AG04450 (cell line): ENCODE measurements around the gene FCRL4. TPM values are rescaled to one million over a fixed set of nuclear protein-coding genes. Genes with fewer than 3 reads are reported as not detected.

Source experiments
- CTCF ChIA-PET: fragments of 300-600, 350-600 bp; formaldehyde crosslinking; extraction: SDS; loops from one replicate; lab custom pipeline; 2022; ENCODE audit warnings: antibody characterized with exemption, inconsistent platforms; lab: Charles Lee
- POLR2A ChIA-PET: fragments of 350-600 bp; formaldehyde crosslinking; extraction: SDS; loops from one replicate; lab custom pipeline; 2021; ENCODE audit warnings: antibody characterized with exemption, inconsistent platforms; lab: Yijun Ruan, JAX
- DNase-seq: peaks from one replicate; pipeline ENCODE4 v3.0.0-alpha.2; 2011; ENCODE audit warnings: low read depth, low spot score
- H3K27ac ChIP-seq: one replicate; pipeline ENCODE4 v1.5.1; 2012; ENCODE audit warnings: low read depth, low read length, control low read depth
- H3K27me3 ChIP-seq: one replicate; pipeline ENCODE4 v1.6.0; 2012; ENCODE audit warnings: low read length; ENCODE audit not compliant: control insufficient read depth, insufficient read depth
- H3K4me3 ChIP-seq: 2 replicates; pipeline ENCODE4 v1.5.1; 2011; ENCODE audit warnings: mild to moderate bottlenecking, low read depth, low read length, control low read depth
- H3K9me3 ChIP-seq: 2 replicates; pipeline ENCODE4 v1.5.1; 2012; ENCODE audit warnings: low read length; ENCODE audit not compliant: control insufficient read depth, insufficient read depth
- polyA plus RNA-seq: library from polyadenylated mRNA; depleted of rRNA; stranded (reverse); fragments of >200 nt; gene quantifications from 2 replicates; pipeline ENCODE4 v1.2.3, GENCODE V29; 2011
- TF ChIP-seq, protein P1 (sequence below): IDR thresholded peaks from 2 replicates; pipeline ENCODE4 v1.5.1; 2011; ENCODE audit warnings: low read depth, low read length, control low read depth, inconsistent platforms

Gene FCRL4
- polyA plus RNA-seq, 1 experiment = not detected

- TF ChIP-seq, protein P1, sequence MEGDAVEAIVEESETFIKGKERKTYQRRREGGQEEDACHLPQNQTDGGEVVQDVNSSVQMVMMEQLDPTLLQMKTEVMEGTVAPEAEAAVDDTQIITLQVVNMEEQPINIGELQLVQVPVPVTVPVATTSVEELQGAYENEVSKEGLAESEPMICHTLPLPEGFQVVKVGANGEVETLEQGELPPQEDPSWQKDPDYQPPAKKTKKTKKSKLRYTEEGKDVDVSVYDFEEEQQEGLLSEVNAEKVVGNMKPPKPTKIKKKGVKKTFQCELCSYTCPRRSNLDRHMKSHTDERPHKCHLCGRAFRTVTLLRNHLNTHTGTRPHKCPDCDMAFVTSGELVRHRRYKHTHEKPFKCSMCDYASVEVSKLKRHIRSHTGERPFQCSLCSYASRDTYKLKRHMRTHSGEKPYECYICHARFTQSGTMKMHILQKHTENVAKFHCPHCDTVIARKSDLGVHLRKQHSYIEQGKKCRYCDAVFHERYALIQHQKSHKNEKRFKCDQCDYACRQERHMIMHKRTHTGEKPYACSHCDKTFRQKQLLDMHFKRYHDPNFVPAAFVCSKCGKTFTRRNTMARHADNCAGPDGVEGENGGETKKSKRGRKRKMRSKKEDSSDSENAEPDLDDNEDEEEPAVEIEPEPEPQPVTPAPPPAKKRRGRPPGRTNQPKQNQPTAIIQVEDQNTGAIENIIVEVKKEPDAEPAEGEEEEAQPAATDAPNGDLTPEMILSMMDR = no peak
- Histone ChIP-seq H3K9me3 (no peaks in the 10 kb centered on the region), H3K27me3 (no peaks in the 10 kb centered on the region), H3K27ac (no peak overlapping the region), H3K4me3 (no peak overlapping the region)
- ChIA-PET CTCF (no interaction called here), POLR2A (no interaction called here)
- DNase-seq = no peak
These were observed 28.2 kb upstream of the FCRL4 start for GRCh38 chr1:157626099-157626498.

DNA sequence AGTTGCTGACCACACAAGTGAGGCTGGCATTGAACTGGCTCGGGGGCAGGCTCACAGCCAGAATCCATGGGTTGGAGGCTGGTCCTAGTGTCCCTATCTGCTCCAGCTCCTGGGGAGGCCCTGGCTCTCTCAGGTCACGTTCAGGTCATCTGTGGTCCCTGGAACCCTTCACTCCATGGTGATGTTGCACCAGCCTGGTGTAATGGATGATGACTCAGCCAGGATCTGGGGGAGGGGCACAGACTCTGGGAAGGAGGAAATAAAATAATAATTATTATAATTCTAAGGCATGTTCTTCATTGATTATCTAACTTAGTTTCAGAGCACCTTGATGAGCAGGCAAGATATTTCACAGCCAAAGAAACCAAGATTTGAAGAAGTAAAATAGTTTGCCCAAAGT, 26.6 kb upstream of the FCRL4 start:
- DNase-seq = no peak
- Histone ChIP-seq H3K27me3 (no peaks in the 10 kb centered on the region), H3K27ac (no peak overlapping the region), H3K9me3 (no peaks in the 10 kb centered on the region), H3K4me3 (no peak overlapping the region)
- CTCF ChIA-PET = no interaction called here
- TF ChIP-seq, protein P1 = no peak
- POLR2A ChIA-PET = no interaction called here

DNA sequence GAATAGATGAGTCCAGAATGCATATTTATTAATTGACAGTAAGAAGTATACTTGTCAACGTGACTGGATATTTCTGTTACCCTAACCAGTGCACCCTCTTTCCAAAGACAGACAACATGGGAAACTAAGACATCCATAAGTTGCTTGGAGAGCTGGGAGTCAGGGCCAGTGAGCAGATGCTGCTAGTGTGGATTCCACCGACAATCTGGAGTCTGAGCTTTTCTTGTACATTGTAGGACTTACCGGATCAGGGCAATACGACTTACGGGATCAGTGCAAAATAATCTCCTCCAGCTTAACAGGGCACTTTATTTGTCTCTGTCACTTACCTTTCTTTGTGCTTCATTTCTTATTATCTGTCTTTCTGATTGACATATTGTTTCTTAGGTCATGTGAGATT, 24.6 kb upstream of the FCRL4 start:
- Histone ChIP-seq H3K4me3 (no peak overlapping the region), H3K27ac (no peak overlapping the region), H3K27me3 (peaks cover 2% of the 10 kb centered on the region), H3K9me3 (no peaks in the 10 kb centered on the region)
- TF ChIP-seq, protein P1 = no peak
- no peak for DNase-seq
- ChIA-PET POLR2A (no interaction called here), CTCF (interaction anchor here (0.6 kb wide), 1 partner anchor 116 kb away, joined by 3 read pairs; no protein-coding TSS in a partner anchor)

DNA sequence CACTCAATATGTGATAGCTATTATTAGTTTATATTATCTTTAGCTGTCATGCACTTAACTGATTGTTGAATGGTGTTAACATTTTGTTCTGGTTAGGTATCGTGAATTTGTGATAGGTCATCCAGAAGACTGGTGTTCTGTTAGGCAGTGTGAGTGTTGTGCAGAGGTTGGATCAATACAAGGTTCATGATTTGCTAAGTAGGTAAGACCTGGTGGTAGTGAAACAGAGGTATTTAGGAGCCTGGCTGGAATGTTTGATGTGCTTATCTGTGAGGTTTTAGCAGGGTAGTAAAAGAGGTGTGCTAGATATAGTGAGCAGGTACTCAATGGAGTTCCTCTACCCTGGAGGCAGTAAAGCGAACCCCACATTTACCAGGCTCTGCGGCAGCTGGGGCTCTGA, 20.3 kb upstream of the FCRL4 start:
- ChIA-PET CTCF (no interaction called here), POLR2A (no interaction called here)
- H3K27me3 ChIP-seq = peaks cover 2% of the 10 kb centered on the region
- H3K4me3 ChIP-seq = no peak overlapping the region
- TF ChIP-seq, protein P1 = no peak
- no peak for DNase-seq
- H3K9me3 ChIP-seq = no peaks in the 10 kb centered on the region
- H3K27ac ChIP-seq = no peak overlapping the region

GRCh38 chr1:157600236-157600635, 2.4 kb upstream of the FCRL4 start:
- H3K9me3 ChIP-seq = no peaks in the 10 kb centered on the region
- no peak overlapping the region for H3K27ac ChIP-seq
- POLR2A ChIA-PET = no interaction called here
- no peak for DNase-seq
- TF ChIP-seq, protein P1 = no peak
- CTCF ChIA-PET = interaction anchor here (3.7 kb wide), 1 partner anchor 20 kb away, joined by 15 read pairs; no protein-coding TSS in a partner anchor
- H3K27me3 ChIP-seq = no peaks in the 10 kb centered on the region
- H3K4me3 ChIP-seq = no peak overlapping the region
